ENCODE measurements around the gene GRK1. TPM values are rescaled to one million over a fixed set of nuclear protein-coding genes. Genes with fewer than 3 reads are reported as not detected.

The GRK1 gene
- total and polyA plus RNA-seq, 2 of the 8 experiments (the other 6 are each of a cell fraction or from before 2014, with no cell fraction given), result 0.12 TPM; not detected in 1

DNA sequence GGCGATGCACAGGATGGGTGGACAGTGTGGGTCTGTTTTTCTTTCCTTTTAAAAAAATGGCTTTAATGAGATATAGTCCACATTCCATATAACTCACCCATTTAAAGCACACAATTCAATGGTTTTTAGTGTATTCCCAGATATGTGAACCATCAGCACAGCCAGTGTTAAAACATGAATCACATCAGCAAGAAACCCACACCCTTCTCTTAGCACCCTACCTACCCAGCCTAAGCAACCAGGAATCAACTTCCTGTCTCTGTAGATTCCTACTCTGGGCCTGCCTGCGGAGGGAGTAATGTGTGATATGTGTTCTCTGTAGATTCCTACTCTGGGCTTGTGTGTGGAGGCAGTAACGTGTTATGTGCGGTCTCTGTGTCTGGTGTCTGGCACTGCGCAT is 103.9 kb downstream of the GRK1 start:
- Histone ChIP-seq H2BK120ac (replicated peaks; ENCODE audit: low read depth, low read length) (no peak overlapping the region), H3K23ac (ENCODE audit: insufficient read length) (no peak overlapping the region), H2BK15ac (ENCODE audit: low read length) (no peak overlapping the region), H3K79me2 (ENCODE audit: control insufficient read depth in 1 of 2, insufficient read depth in 2 of 2, low read length in 2 of 2) (peaks cover 0 to 5% of the 10 kb centered on the region in 2 experiments; a peak in 1 of 4 replicates), H3K4ac (replicated peaks; ENCODE audit: insufficient read length, low read depth, low read length) (no peak overlapping the region), H4K20me1 (replicated peaks in 1 of 2; ENCODE audit: control insufficient read depth in 1 of 2, insufficient read depth in 2 of 2, low read length in 2 of 2) (peaks cover 0 to 8% of the 10 kb centered on the region in 2 experiments), H2BK5ac (ENCODE audit: low read depth, low read length) (no peak overlapping the region), H3K9me3 (ENCODE audit: insufficient read depth in 2 of 2, low read depth in 1 of 2, low read length in 1 of 2) (no peaks in the 10 kb centered on the region), H3K56ac (replicated peaks; ENCODE audit: insufficient read length, low read depth, low read length) (no peak overlapping the region), H3K14ac (ENCODE audit: insufficient read length) (no peak overlapping the region), H3K27ac (ENCODE audit: low read depth, low read length) (no peak overlapping the region), H3K4me1 (replicated peaks in 1 of 4; ENCODE audit: control insufficient read depth in 3 of 4, insufficient read depth in 4 of 4, low read length in 3 of 4) (peaks cover 0 to under 1% (median 0%) of the 10 kb centered on the region in 4 experiments; a peak in 2 of 7 replicates), H3K79me1 (ENCODE audit: low read depth, low read length) (peaks cover 6% of the 10 kb centered on the region), H3K9ac (replicated peaks in 1 of 4; ENCODE audit: extremely low read depth in 1 of 4, low read depth in 3 of 4, low read length in 3 of 4) (no peak overlapping the region), H4K5ac (ENCODE audit: insufficient read length, low read depth, low read length) (no peak overlapping the region), H3K4me3 (ENCODE audit: extremely low read depth in 1 of 4, insufficient read depth in 2 of 4, low read depth in 3 of 4, low read length in 4 of 4) (no peak overlapping the region), H3K36me3 (ENCODE audit: control insufficient read depth in 2 of 4, insufficient read depth in 4 of 4, low read length in 3 of 4) (no peaks in the 10 kb centered on the region; a peak in 1 of 8 replicates), H3K23me2 (ENCODE audit: low read depth, low read length) (peaks cover 9% of the 10 kb centered on the region; the same call in 1 of the 2 replicates), H2BK20ac (ENCODE audit: low read length) (no peak overlapping the region), H2BK12ac (ENCODE audit: low read depth, low read length) (no peak overlapping the region), H3K18ac (ENCODE audit: extremely low read depth, low read length) (no peak overlapping the region), H3K27me3 (replicated peaks in 1 of 4; ENCODE audit: control insufficient read depth in 3 of 4, extremely low read depth in 1 of 4, insufficient read depth in 3 of 4, low read length in 3 of 4) (peaks cover 0 to 3% (median 0%) of the 10 kb centered on the region in 4 experiments; a peak in 1 of 7 replicates), H4K8ac (ENCODE audit: extremely low read depth, insufficient read depth, low read length) (no peak overlapping the region), H3K4me2 (ENCODE audit: insufficient read depth in 1 of 2, low read depth in 2 of 2, low read length in 2 of 2) (no peak overlapping the region), H2AFZ (ENCODE audit: low read length) (no peak overlapping the region), H2AK5ac (ENCODE audit: low read depth, low read length) (no peak overlapping the region), H4K91ac (replicated peaks; ENCODE audit: insufficient read length, low read length) (no peak overlapping the region)
- DNase-seq (ENCODE audit: low read depth in 1 of 2, low spot score in 2 of 2), result no peak
- 89% methylated on average over 5 of the region's 5 CpGs; no CpG with 5 or more reads in 1 of the 2 experiments for WGBS, 2 experiments (ENCODE audit: extremely low coverage in 1 of 2, insufficient coverage in 1 of 2, insufficient read length in 1 of 2, insufficient replicate concordance in 2 of 2, low coverage in 1 of 2, low lambda C conversion rate in 2 of 2, missing lambda C conversion rate in 1 of 2)
- POLR2A ChIA-PET (ENCODE audit: partially characterized antibody), result no interaction called here
- TF ChIP-seq EZH2 (IDR thresholded peaks at IDR 0.05; ENCODE audit: low read depth, low read length, severe bottlenecking) (no peak), BCL11A (IDR thresholded peaks at IDR 0.05; ENCODE audit: low read depth in 2 of 2, low read length in 2 of 2) (no peak), ATF2 (IDR thresholded peaks at IDR 0.05; ENCODE audit: low read length) (no peak), CTBP2 (IDR thresholded peaks at IDR 0.05; ENCODE audit: borderline replicate concordance, insufficient read depth, insufficient read length, low read length) (no peak), RFX5 (IDR thresholded peaks at IDR 0.05; ENCODE audit: borderline replicate concordance, low read depth, low read length) (no peak), ASH2L (IDR thresholded peaks at IDR 0.05; ENCODE audit: low read length) (no peak), HDAC2 (IDR thresholded peaks at IDR 0.05; ENCODE audit: borderline replicate concordance in 1 of 2, low read depth in 2 of 2, low read length in 2 of 2) (no peak), GABPA (IDR thresholded peaks at IDR 0.05; ENCODE audit: borderline replicate concordance, insufficient read depth, low read length) (no peak), SIN3A (conservative IDR thresholded peaks at IDR 0.05 in 1 of 2, IDR thresholded peaks at IDR 0.05 in 1 of 2; ENCODE audit: low read depth in 1 of 2, low read length in 2 of 2) (no peak), EP300 (IDR thresholded peaks at IDR 0.05; ENCODE audit: borderline replicate concordance in 1 of 2, low read depth in 2 of 2, low read length in 2 of 2) (no peak)
- CTCF ChIA-PET (ENCODE audit: partially characterized antibody), result interaction anchor here (1.2 kb wide), 1 partner anchor 31 kb away, joined by 3 read pairs; no protein-coding TSS in a partner anchor
- FAIRE-seq, result no peak
